ENCODE measurements around the gene FAM3B. TPM values are rescaled to one million over a fixed set of nuclear protein-coding genes. Genes with fewer than 3 reads are reported as not detected.

Gene FAM3B
- total and polyA plus RNA-seq, 2 donors, result 8.5 to 13.2 TPM

DNA sequence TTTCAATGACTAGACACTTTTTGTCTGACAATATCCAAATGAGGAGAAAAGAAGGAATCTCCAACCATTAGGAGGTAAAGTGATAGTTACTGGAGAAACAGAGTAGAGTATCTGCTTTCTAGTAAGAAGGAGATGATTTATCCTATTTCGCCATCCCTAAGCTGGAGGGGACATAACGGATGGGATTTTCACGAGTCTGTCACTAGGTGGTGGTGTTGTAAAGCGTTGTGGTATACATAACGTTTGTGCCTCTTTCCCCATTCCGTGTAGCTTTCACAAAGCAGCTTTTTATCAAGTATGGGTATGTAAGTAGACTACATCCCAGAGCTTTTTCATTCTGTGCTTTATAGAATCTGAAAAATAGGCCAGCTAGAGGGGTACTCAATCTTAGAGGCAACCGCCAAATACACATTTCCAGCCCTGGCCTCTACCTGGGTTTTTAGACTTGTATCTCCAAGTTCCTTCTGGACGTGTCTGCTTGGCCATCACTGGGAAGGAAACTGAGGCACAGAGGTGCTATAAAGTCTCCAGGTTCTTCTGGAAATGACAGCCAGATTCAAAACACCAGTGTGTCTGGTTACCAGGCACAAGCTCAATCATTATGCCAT, 33.3 kb upstream of the FAM3B start:
- Histone ChIP-seq H3K9me3 (ENCODE audit: control insufficient read depth in 2 of 2, insufficient read depth in 1 of 2, low read length in 1 of 2) (no peaks in the 10 kb centered on the region), H3K4me3 (ENCODE audit: low read length in 2 of 2) (no peak overlapping the region), H3K27ac (ENCODE audit: low read depth in 1 of 2, low read length in 1 of 2) (no peak overlapping the region), H3K36me3 (ENCODE audit: control insufficient read depth in 2 of 2, insufficient read depth in 2 of 2, low read length in 1 of 2) (no peaks in the 10 kb centered on the region), H3K4me1 (ENCODE audit: control insufficient read depth in 2 of 2, insufficient read depth in 2 of 2, low read length in 2 of 2) (peaks cover 0 to 16% of the 10 kb centered on the region in 2 donors), H3K27me3 (ENCODE audit: control insufficient read depth in 2 of 2, insufficient read depth in 1 of 2, low read length in 1 of 2) (peaks cover 7 to 23% of the 10 kb centered on the region in 2 donors)
- peak; percentile 49 to 90 (median 79) for DNase-seq (ENCODE audit: low read depth in 6 of 9, low spot score in 9 of 9)
- WGBS, result 23% methylated on average over 8 of the region's 8 CpGs

- H3K9me3 ChIP-seq (ENCODE audit: control insufficient read depth in 2 of 2, insufficient read depth in 1 of 2, low read length in 1 of 2), result peaks cover 0 to 11% of the 10 kb centered on the region in 2 donors
- 79% methylated on average over 13 of the region's 13 CpGs for WGBS
- H3K36me3 ChIP-seq (ENCODE audit: control insufficient read depth in 2 of 2, insufficient read depth in 2 of 2, low read length in 1 of 2), result no peaks in the 10 kb centered on the region
- no peak for DNase-seq (ENCODE audit: low read depth in 6 of 9, low spot score in 9 of 9)
- H3K27me3 ChIP-seq (ENCODE audit: control insufficient read depth in 2 of 2, insufficient read depth in 1 of 2, low read length in 1 of 2), result peaks cover 0 to 4% of the 10 kb centered on the region in 2 donors
- H3K4me1 ChIP-seq (ENCODE audit: control insufficient read depth in 2 of 2, insufficient read depth in 2 of 2, low read length in 2 of 2), result peaks cover 0 to 16% of the 10 kb centered on the region in 2 donors
- no peak overlapping the region for H3K4me3 ChIP-seq (ENCODE audit: low read length in 2 of 2)
- no peak overlapping the region for H3K27ac ChIP-seq (ENCODE audit: low read depth in 1 of 2, low read length in 1 of 2)
These were observed 27.2 kb upstream of the FAM3B start for GRCh38 chr21:41289431-41289830.

GRCh38 chr21:41290106-41290799, 26.3 kb upstream of the FAM3B start:
- H3K9me3 ChIP-seq (ENCODE audit: control insufficient read depth in 2 of 2, insufficient read depth in 1 of 2, low read length in 1 of 2), result peaks cover 0 to 11% of the 10 kb centered on the region in 2 donors
- 74% methylated on average over 24 of the region's 24 CpGs for WGBS
- H3K27me3 ChIP-seq (ENCODE audit: control insufficient read depth in 2 of 2, insufficient read depth in 1 of 2, low read length in 1 of 2), result peaks cover 0 to 4% of the 10 kb centered on the region in 2 donors
- no peak for DNase-seq (ENCODE audit: low read depth in 6 of 9, low spot score in 9 of 9)
- H3K27ac ChIP-seq (ENCODE audit: low read depth in 1 of 2, low read length in 1 of 2), result no peak overlapping the region
- H3K36me3 ChIP-seq (ENCODE audit: control insufficient read depth in 2 of 2, insufficient read depth in 2 of 2, low read length in 1 of 2), result no peaks in the 10 kb centered on the region
- H3K4me3 ChIP-seq (ENCODE audit: low read length in 2 of 2), result no peak overlapping the region
- H3K4me1 ChIP-seq (ENCODE audit: control insufficient read depth in 2 of 2, insufficient read depth in 2 of 2, low read length in 2 of 2), result peaks cover 0 to 18% of the 10 kb centered on the region in 2 donors

DNA sequence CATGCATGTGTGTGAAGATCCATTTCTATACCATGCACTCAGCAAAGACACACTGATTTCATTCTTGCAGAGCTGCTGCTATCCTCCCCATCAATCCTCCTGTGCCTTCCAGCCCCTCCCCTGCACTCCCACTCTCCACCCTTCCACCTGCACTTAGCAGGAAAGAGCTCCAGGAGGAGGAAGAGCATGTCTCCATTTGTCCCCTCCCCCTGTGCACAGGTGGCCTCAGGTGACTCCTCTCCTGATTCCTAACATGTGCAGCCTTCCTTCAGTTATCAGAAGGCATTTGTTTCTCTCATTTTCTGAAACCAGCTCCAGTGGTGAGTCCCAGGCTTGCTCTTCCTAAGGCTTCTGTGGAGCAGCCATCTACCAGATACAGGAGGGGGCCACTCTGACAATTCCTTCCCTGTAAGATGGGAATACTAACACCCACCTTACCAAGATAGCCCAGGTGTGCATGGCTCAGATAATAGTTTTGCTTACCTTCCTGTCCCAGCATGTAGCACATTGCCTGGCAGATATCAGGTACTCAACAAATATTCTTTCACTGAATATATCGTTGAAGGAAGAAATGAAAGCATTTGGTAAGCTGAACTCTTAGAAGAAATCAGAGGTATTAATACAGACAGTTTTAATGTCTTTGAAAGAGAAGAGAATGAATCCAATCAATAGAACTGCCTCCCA, 21.9 kb upstream of the FAM3B start:
- peak overlapping the region in 1 of 2 donors; percentile 7 for H3K27ac ChIP-seq (ENCODE audit: low read depth in 1 of 2, low read length in 1 of 2)
- peaks cover 0 to 11% of the 10 kb centered on the region in 2 donors for H3K9me3 ChIP-seq (ENCODE audit: control insufficient read depth in 2 of 2, insufficient read depth in 1 of 2, low read length in 1 of 2)
- H3K27me3 ChIP-seq (ENCODE audit: control insufficient read depth in 2 of 2, insufficient read depth in 1 of 2, low read length in 1 of 2), result peaks cover 0 to 4% of the 10 kb centered on the region in 2 donors
- no peak for DNase-seq (ENCODE audit: low read depth in 6 of 9, low spot score in 9 of 9)
- peaks cover 0 to 18% of the 10 kb centered on the region in 2 donors for H3K4me1 ChIP-seq (ENCODE audit: control insufficient read depth in 2 of 2, insufficient read depth in 2 of 2, low read length in 2 of 2)
- H3K36me3 ChIP-seq (ENCODE audit: control insufficient read depth in 2 of 2, insufficient read depth in 2 of 2, low read length in 1 of 2), result no peaks in the 10 kb centered on the region
- no peak overlapping the region for H3K4me3 ChIP-seq (ENCODE audit: low read length in 2 of 2)
- WGBS, result 92% methylated on average over 1 of the region's 1 CpG

GRCh38 chr21:41295721-41296254, 20.8 kb upstream of the FAM3B start:
- peaks cover 0 to 11% of the 10 kb centered on the region in 2 donors for H3K9me3 ChIP-seq (ENCODE audit: control insufficient read depth in 2 of 2, insufficient read depth in 1 of 2, low read length in 1 of 2)
- H3K4me3 ChIP-seq (ENCODE audit: low read length in 2 of 2), result no peak overlapping the region
- no peak overlapping the region for H3K27ac ChIP-seq (ENCODE audit: low read depth in 1 of 2, low read length in 1 of 2)
- H3K27me3 ChIP-seq (ENCODE audit: control insufficient read depth in 2 of 2, insufficient read depth in 1 of 2, low read length in 1 of 2), result no peaks in the 10 kb centered on the region
- WGBS, result 95% methylated on average over 4 of the region's 4 CpGs
- H3K4me1 ChIP-seq (ENCODE audit: control insufficient read depth in 2 of 2, insufficient read depth in 2 of 2, low read length in 2 of 2), result peaks cover 0 to 18% of the 10 kb centered on the region in 2 donors
- no peaks in the 10 kb centered on the region for H3K36me3 ChIP-seq (ENCODE audit: control insufficient read depth in 2 of 2, insufficient read depth in 2 of 2, low read length in 1 of 2)
- DNase-seq (ENCODE audit: low read depth in 6 of 9, low spot score in 9 of 9), result no peak

DNA sequence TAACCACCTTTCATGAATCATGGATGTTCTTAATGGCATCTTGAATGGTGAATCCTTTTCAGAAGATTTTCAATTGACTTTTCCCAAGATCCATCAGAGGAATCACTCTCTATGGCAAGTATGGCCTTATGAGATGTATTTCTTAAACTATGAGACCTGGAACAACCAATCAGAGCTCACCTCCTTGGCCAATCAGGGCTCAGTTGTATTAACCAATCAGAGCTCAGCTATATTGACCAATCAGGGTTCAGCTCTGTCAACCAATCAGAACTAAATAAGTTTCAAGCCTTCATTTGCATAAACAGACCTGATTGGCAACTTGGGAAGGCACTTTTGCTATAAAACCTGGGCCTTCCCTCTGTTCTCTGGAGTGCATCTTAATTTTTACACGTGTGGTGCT, 13.6 kb upstream of the FAM3B start:
- Histone ChIP-seq H3K27ac (ENCODE audit: low read depth in 1 of 2, low read length in 1 of 2) (no peak overlapping the region), H3K36me3 (ENCODE audit: control insufficient read depth in 2 of 2, insufficient read depth in 2 of 2, low read length in 1 of 2) (no peaks in the 10 kb centered on the region), H3K27me3 (ENCODE audit: control insufficient read depth in 2 of 2, insufficient read depth in 1 of 2, low read length in 1 of 2) (no peaks in the 10 kb centered on the region), H3K4me3 (ENCODE audit: low read length in 2 of 2) (no peak overlapping the region), H3K4me1 (ENCODE audit: control insufficient read depth in 2 of 2, insufficient read depth in 2 of 2, low read length in 2 of 2) (no peaks in the 10 kb centered on the region), H3K9me3 (ENCODE audit: control insufficient read depth in 2 of 2, insufficient read depth in 1 of 2, low read length in 1 of 2) (peaks cover 1 to 12% of the 10 kb centered on the region in 2 donors)
- WGBS, result 92% methylated on average over 1 of the region's 1 CpG
- no peak for DNase-seq (ENCODE audit: low read depth in 6 of 9, low spot score in 9 of 9)

- 97% methylated on average over 40 of the region's 40 CpGs for WGBS
- Histone ChIP-seq H3K27me3 (ENCODE audit: control insufficient read depth in 2 of 2, insufficient read depth in 1 of 2, low read length in 1 of 2) (no peaks in the 10 kb centered on the region), H3K9me3 (ENCODE audit: control insufficient read depth in 2 of 2, insufficient read depth in 1 of 2, low read length in 1 of 2) (peaks cover 1 to 12% of the 10 kb centered on the region in 2 donors), H3K27ac (ENCODE audit: low read depth in 1 of 2, low read length in 1 of 2) (no peak overlapping the region), H3K4me3 (ENCODE audit: low read length in 2 of 2) (no peak overlapping the region), H3K36me3 (ENCODE audit: control insufficient read depth in 2 of 2, insufficient read depth in 2 of 2, low read length in 1 of 2) (no peaks in the 10 kb centered on the region), H3K4me1 (ENCODE audit: control insufficient read depth in 2 of 2, insufficient read depth in 2 of 2, low read length in 2 of 2) (no peaks in the 10 kb centered on the region)
- DNase-seq (ENCODE audit: low read depth in 6 of 9, low spot score in 9 of 9), result no peak
These were observed 12.4 kb upstream of the FAM3B start for GRCh38 chr21:41304068-41304720.

- Histone ChIP-seq H3K4me1 (ENCODE audit: control insufficient read depth in 2 of 2, insufficient read depth in 2 of 2, low read length in 2 of 2) (no peaks in the 10 kb centered on the region), H3K36me3 (ENCODE audit: control insufficient read depth in 2 of 2, insufficient read depth in 2 of 2, low read length in 1 of 2) (no peaks in the 10 kb centered on the region), H3K27ac (ENCODE audit: low read depth in 1 of 2, low read length in 1 of 2) (no peak overlapping the region), H3K9me3 (ENCODE audit: control insufficient read depth in 2 of 2, insufficient read depth in 1 of 2, low read length in 1 of 2) (peaks cover 1 to 12% of the 10 kb centered on the region in 2 donors), H3K27me3 (ENCODE audit: control insufficient read depth in 2 of 2, insufficient read depth in 1 of 2, low read length in 1 of 2) (peaks cover 0 to 4% of the 10 kb centered on the region in 2 donors), H3K4me3 (ENCODE audit: low read length in 2 of 2) (no peak overlapping the region)
- DNase-seq (ENCODE audit: low read depth in 6 of 9, low spot score in 9 of 9), result no peak
These were observed 9.4 kb upstream of the FAM3B start for GRCh38 chr21:41307219-41307618.
